HEK293T (cell line): Measurements from ENCODE around the gene DPP4.

Experiments used
- CTCF ChIA-PET: fragments of 350-600 bp; formaldehyde crosslinking; extraction: SDS; loops from one replicate; lab custom pipeline; 2021; ENCODE audit warnings: antibody characterized with exemption, inconsistent platforms; lab: Yijun Ruan, JAX
- POLR2A ChIA-PET: fragments of 350-600 bp; formaldehyde crosslinking; extraction: SDS; loops from one replicate; lab custom pipeline; 2020; ENCODE audit warnings: antibody characterized with exemption, inconsistent platforms; lab: Yijun Ruan, JAX
- DNase-seq: peaks from one replicate; pipeline ENCODE4 v3.0.0; 2012; ENCODE audit warnings: mixed read lengths; ENCODE audit errors: extremely low spot score
- ARNT ChIP-seq: fragments of 450-650 bp; IDR thresholded peaks from 2 replicates; pipeline ENCODE4 v1.6.1; 2017; ENCODE audit warnings: mild to moderate bottlenecking
- BHLHE40 ChIP-seq: fragments of 450-650 bp; IDR thresholded peaks from 2 replicates; pipeline ENCODE4 v1.6.1; 2016; ENCODE audit warnings: mild to moderate bottlenecking, moderate library complexity, borderline replicate concordance
- CTBP1 ChIP-seq: fragments of 450-650 bp; IDR thresholded peaks from 2 replicates; pipeline ENCODE4 v1.6.1; 2016; ENCODE audit warnings: borderline replicate concordance
- ELF4 ChIP-seq: fragments of 450-650 bp; IDR thresholded peaks from 2 replicates; pipeline ENCODE4 v1.6.1; 2017; ENCODE audit warnings: antibody characterized with exemption
- FOXA1 ChIP-seq: fragments of 450-650 bp; IDR thresholded peaks from 2 replicates; pipeline ENCODE4 v1.6.1; 2016; ENCODE audit warnings: mild to moderate bottlenecking
- FOXK2 ChIP-seq: fragments of 450-650 bp; IDR thresholded peaks from 2 replicates; pipeline ENCODE4 v1.6.1; 2016; ENCODE audit warnings: mild to moderate bottlenecking
- FOXM1 ChIP-seq: fragments of 450-650 bp; IDR thresholded peaks from 2 replicates; pipeline ENCODE4 v1.6.1; 2017; ENCODE audit warnings: mild to moderate bottlenecking, borderline replicate concordance
- HDGF ChIP-seq: fragments of 450-650 bp; IDR thresholded peaks from 2 replicates; pipeline ENCODE4 v1.6.1; 2017; ENCODE audit warnings: antibody characterized with exemption, borderline replicate concordance
- L3MBTL2 ChIP-seq: fragments of 450-650 bp; conservative IDR thresholded peaks from 2 replicates; pipeline ENCODE4 v1.6.1; 2016; ENCODE audit warnings: mild to moderate bottlenecking
- LEF1 ChIP-seq: fragments of 450-650 bp; IDR thresholded peaks from 2 replicates; pipeline ENCODE4 v1.6.1; 2017; ENCODE audit warnings: mild to moderate bottlenecking, borderline replicate concordance
- NFRKB ChIP-seq: fragments of 450-650 bp; IDR thresholded peaks from 2 replicates; pipeline ENCODE4 v1.6.1; 2016; ENCODE audit warnings: mild to moderate bottlenecking, moderate library complexity
- SP1 ChIP-seq: fragments of 450-650 bp; IDR thresholded peaks from 2 replicates; pipeline ENCODE4 v1.6.1; 2017
- SUZ12 ChIP-seq: fragments of 450-650 bp; IDR thresholded peaks from 2 replicates; pipeline ENCODE4 v1.6.1; 2016; ENCODE audit warnings: mild to moderate bottlenecking
- TARDBP ChIP-seq: fragments of 450-650 bp; IDR thresholded peaks from 2 replicates; pipeline ENCODE4 v1.6.1; 2016
- ZNF384 ChIP-seq: fragments of 450-650 bp; IDR thresholded peaks from 2 replicates; pipeline ENCODE4 v1.6.1; 2016
- TF ChIP-seq, protein P1 (sequence below): fragments of 450-650 bp; IDR thresholded peaks from 2 replicates; pipeline ENCODE4 v1.6.1; 2016

The DPP4 gene

DNA sequence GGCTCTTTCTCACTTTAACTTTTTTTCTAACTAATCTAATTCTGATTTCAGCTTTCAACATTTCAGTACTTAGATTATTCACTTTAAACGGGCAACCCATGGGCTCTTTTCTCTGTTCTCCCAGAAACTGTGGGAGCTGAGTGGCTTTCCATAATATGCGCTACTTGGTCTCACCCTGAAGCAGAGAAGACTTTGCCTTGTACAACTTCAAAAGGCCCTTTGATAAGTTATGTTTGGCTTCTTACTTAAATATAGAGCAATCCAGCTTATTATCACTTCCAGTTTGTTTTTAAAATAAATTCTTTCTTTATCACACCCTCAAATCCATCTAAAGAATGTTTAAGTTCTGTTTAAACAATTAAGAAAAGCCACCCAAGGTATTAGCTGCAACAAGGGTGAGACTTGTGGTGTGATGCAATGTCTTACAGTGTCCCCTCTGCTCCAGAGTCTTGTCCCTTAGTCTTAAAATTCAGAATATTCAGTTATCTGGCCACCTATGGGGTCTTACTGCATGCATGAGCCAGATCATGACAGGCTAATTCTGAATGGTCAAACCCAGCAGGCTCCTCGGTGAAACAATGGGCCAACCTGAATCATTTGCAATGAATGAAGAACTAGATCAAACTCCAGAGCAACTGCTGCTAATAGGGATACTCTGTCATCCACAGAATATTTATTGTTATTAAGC, 39.2 kb upstream of the DPP4 start:
- TF ChIP-seq FOXA1 (no peak), CTBP1 (no peak), NFRKB (no peak), SUZ12 (no peak), ARNT (no peak), FOXK2 (no peak), HDGF (no peak), ZNF384 (no peak), ELF4 (no peak), TARDBP (no peak), FOXM1 (no peak), LEF1 (no peak), L3MBTL2 (no peak), BHLHE40 (no peak), SP1 (no peak)
- TF ChIP-seq, protein P1, sequence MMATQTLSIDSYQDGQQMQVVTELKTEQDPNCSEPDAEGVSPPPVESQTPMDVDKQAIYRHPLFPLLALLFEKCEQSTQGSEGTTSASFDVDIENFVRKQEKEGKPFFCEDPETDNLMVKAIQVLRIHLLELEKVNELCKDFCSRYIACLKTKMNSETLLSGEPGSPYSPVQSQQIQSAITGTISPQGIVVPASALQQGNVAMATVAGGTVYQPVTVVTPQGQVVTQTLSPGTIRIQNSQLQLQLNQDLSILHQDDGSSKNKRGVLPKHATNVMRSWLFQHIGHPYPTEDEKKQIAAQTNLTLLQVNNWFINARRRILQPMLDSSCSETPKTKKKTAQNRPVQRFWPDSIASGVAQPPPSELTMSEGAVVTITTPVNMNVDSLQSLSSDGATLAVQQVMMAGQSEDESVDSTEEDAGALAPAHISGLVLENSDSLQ: no peak
- CTCF ChIA-PET: no interaction called here
- no peak for DNase-seq
- POLR2A ChIA-PET: no interaction called here

DNA sequence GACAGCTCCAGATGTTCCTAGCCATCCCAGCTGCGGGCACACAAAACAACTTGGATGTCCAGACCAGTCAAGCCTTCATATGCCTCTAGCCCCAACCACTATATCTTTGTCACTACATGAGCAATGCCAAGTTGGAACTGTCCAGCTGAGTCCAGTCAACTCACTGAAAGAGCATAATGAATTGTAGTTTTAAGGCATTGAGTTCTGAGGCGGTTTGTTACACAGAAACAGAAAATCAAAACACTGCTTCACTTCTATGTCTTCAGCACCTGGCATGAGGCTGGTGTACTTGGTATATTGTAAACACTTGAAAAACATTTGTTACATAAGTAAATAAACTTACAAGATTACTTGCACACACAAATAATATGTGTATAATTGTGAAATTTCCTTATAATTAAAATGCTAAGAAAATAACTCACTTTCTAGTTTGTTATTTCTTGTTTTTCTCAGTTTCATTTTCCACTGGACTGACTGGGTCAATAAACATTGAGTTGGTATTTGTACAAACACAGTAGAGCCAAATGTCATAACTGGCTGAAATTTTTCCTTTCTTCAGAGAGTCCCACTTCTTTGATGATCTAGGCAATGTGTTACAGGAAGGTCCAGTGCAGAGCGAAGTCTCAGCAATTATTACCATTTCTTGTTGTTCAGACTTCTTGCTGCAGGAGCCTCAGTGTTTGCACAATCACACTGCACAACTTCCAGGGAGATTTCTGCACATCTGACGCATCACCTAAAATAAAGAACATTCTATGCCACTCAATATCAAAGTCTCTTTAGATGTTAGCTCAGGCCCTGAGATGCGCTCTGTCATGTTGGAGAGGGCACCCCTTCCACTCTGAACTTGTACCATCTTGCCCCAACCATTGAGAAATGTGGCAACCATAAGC, 38.2 kb upstream of the DPP4 start:
- TF ChIP-seq SUZ12 (no peak), ELF4 (no peak), ARNT (no peak), ZNF384 (no peak), HDGF (no peak), TARDBP (no peak), SP1 (no peak), LEF1 (no peak), BHLHE40 (no peak), FOXK2 (no peak), FOXA1 (no peak), FOXM1 (no peak), CTBP1 (no peak), NFRKB (no peak), L3MBTL2 (no peak)
- TF ChIP-seq, protein P1: no peak
- CTCF ChIA-PET: no interaction called here
- DNase-seq: no peak
- POLR2A ChIA-PET: no interaction called here

DNA sequence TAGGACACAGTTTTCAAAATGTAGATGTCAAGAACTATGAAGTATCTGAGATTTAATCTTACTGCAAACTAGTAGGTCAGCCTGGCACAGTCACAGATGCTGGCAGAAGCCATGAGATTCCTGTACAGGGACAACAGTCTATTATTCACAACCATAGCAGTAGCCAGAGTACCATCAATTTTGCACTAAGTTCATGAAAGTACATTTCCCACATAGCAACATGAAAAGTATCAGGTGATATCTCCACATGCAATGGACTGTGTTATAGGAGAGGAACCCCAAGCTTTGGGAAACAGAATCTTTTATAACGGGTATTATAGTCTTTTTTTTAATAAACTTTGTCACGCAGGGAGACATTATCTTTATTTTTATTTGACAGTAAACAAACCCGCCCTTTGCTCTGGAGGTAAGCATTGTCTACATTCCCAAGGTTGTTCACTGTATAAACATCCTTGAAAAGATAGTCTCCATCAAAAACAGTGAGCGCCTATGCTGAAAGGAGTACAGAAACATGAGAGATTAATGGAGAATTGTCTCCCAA, 33.4 kb upstream of the DPP4 start:
- ChIA-PET CTCF (no interaction called here), POLR2A (no interaction called here)
- DNase-seq: no peak
- TF ChIP-seq LEF1 (no peak), SUZ12 (no peak), ARNT (no peak), NFRKB (no peak), TARDBP (no peak), CTBP1 (no peak), FOXA1 (no peak), L3MBTL2 (no peak), FOXK2 (no peak), HDGF (no peak), ZNF384 (no peak), ELF4 (no peak), FOXM1 (no peak), BHLHE40 (no peak)
- TF ChIP-seq, protein P1: no peak

DNA sequence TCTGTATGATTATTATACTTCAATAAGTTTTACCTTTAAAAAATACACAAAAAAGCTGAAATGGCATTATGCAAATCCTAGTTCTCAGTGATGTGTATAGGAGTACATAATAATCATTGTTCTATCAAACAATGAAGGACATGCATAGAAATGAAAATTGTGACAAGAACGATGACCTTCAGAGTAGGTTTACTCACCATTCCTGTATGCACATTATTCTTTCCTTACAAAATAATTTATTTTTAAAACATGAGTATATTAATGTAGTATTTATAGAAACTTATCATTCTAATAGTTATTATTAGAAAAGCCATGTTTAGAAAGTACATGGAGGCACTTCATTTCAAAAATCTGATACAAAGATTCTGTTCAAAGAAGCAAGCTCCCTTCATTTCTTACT, 32.7 kb upstream of the DPP4 start:
- TF ChIP-seq ZNF384 (no peak), LEF1 (no peak), FOXM1 (no peak), HDGF (no peak), SUZ12 (no peak), TARDBP (no peak), SP1 (no peak), BHLHE40 (no peak), FOXA1 (no peak), ELF4 (no peak), ARNT (no peak), L3MBTL2 (no peak), CTBP1 (no peak), NFRKB (no peak), FOXK2 (no peak)
- TF ChIP-seq, protein P1: no peak
- DNase-seq: no peak
- ChIA-PET POLR2A (no interaction called here), CTCF (no interaction called here)

DNA sequence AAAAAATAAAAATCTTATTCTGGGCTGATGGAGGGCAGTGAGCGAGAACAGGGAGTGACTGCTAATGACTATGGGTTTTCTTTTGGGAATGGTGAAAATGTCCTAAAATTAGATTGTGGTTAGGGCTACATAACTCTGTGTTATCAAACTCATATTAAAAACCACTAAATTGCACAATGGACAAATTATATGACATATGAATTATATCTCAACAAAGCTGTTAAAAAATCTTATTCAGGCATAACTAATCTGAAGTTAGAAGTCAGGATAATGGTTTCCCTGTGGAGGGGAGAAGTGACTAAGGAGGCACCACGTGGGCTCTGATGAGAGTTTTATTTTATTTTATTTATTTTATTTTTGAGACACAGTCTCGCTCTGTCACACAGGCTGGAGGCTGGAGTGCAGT, 32.1 kb upstream of the DPP4 start:
- ChIA-PET POLR2A (no interaction called here), CTCF (no interaction called here)
- TF ChIP-seq, protein P1: no peak
- TF ChIP-seq SP1: no peak
- TF ChIP-seq NFRKB: no peak
- no peak for TF ChIP-seq HDGF
- no peak for TF ChIP-seq FOXK2
- TF ChIP-seq ELF4: no peak
- no peak for TF ChIP-seq BHLHE40
- no peak for TF ChIP-seq ARNT
- no peak for TF ChIP-seq FOXA1
- no peak for TF ChIP-seq L3MBTL2
- no peak for TF ChIP-seq TARDBP
- no peak for TF ChIP-seq LEF1
- no peak for TF ChIP-seq SUZ12
- TF ChIP-seq FOXM1: no peak
- TF ChIP-seq CTBP1: no peak
- no peak for TF ChIP-seq ZNF384
- no peak for DNase-seq
